Sciatic nerve (tissue), 2 donors: ENCODE data around the gene ITGBL1. TPM values are rescaled to one million over a fixed set of nuclear protein-coding genes. Genes with fewer than 3 reads are reported as not detected.
A peak's percentile ranks its signal among the peaks of the same experiment; 100 is the strongest.

Experiments
- ATAC-seq: fragments of 200-7000 bp; cut with Tn5 transposase; one replicate; pipeline ENCODE4 v1.9.1; 2020; ENCODE audit warnings: mild to moderate bottlenecking, moderate library complexity
- DNase-seq: peaks from one replicate; pipeline ENCODE4 v3.0.0-alpha.2; 2020; ENCODE audit warnings: low spot score
- intact Hi-C: fragments of 100-400 bp; cut with DNase I; formaldehyde crosslinking; loops from one replicate; pipeline ENCODE4 v1.14.2; 2022
- total RNA-seq: library from RNA; stranded (reverse); fragmentation: NEBNext Ultra II Directional; extraction: Animal tissue kit (Norgen Biotek cat#: 25700); gene quantifications from one replicate; pipeline ENCODE4 v1.2.1, GENCODE V29; 2021
- donor health status: DM: no; HTN: no; CAD: no.
- donor health status: DM: no; HTN: no; CAD: no.

ITGBL1 gene
- total RNA-seq, 1 donor from 2014 or later = 74.1 TPM

GRCh38 chr13:101492251-101492910 is 39.9 kb downstream of the ITGBL1 start:
- intact Hi-C loops = no loop called here
- DNase-seq (no peak), ATAC-seq (peak; percentile 67)

- DNase-seq (no peak), ATAC-seq (no peak)
- intact Hi-C loops = no loop called here
Observed at GRCh38 chr13:101493541-101493940, 41.1 kb downstream of the ITGBL1 start.

GRCh38 chr13:101499406-101499805 is 46.9 kb downstream of the ITGBL1 start:
- intact Hi-C loops = no loop called here
- DNase-seq (no peak), ATAC-seq (no peak)

GRCh38 chr13:101502618-101503017 is 50.1 kb downstream of the ITGBL1 start:
- ATAC-seq (no peak), DNase-seq (no peak)
- intact Hi-C loops = no loop called here

- DNase-seq (no peak), ATAC-seq (no peak)
- intact Hi-C loops = no loop called here
Observed at GRCh38 chr13:101511161-101511560, 58.7 kb downstream of the ITGBL1 start.

GRCh38 chr13:101511766-101512165 is 59.3 kb downstream of the ITGBL1 start:
- ATAC-seq = no peak
- intact Hi-C loops = no loop called here
- DNase-seq = no peak

GRCh38 chr13:101512650-101513049 is 60.2 kb downstream of the ITGBL1 start:
- DNase-seq (no peak), ATAC-seq (no peak)
- intact Hi-C loops = no loop called here

- intact Hi-C loops = no loop called here
- DNase-seq (no peak), ATAC-seq (peak; percentile 66)
Observed at GRCh38 chr13:101514100-101514499, 61.6 kb downstream of the ITGBL1 start.

GRCh38 chr13:101514695-101515275 is 62.3 kb downstream of the ITGBL1 start:
- intact Hi-C loops = no loop called here
- peak; percentile 70 for ATAC-seq

GRCh38 chr13:101515504-101515903 is 63.0 kb downstream of the ITGBL1 start:
- intact Hi-C loops = no loop called here
- DNase-seq = no peak
- no peak for ATAC-seq

More at GRCh38 chr13:101514695-101515275, 62.3 kb downstream of the ITGBL1 start:
- no peak for DNase-seq

- ATAC-seq (no peak), DNase-seq (no peak)
- intact Hi-C loops = no loop called here
Observed at GRCh38 chr13:101516262-101516661, 63.8 kb downstream of the ITGBL1 start.

GRCh38 chr13:101520672-101521071 is 68.2 kb downstream of the ITGBL1 start:
- intact Hi-C loops = no loop called here
- DNase-seq (no peak), ATAC-seq (no peak)

GRCh38 chr13:101521371-101521770 is 68.9 kb downstream of the ITGBL1 start:
- DNase-seq (no peak), ATAC-seq (no peak)
- intact Hi-C loops = no loop called here

- intact Hi-C loops = no loop called here
- DNase-seq (no peak), ATAC-seq (peak; percentile 59)
Observed at GRCh38 chr13:101522607-101523006, 70.1 kb downstream of the ITGBL1 start.

GRCh38 chr13:101523154-101524131 is 71.0 kb downstream of the ITGBL1 start:
- no peak for DNase-seq
- peak; percentile 65 for ATAC-seq

GRCh38 chr13:101527130-101527529 is 74.7 kb downstream of the ITGBL1 start:
- ATAC-seq = no peak
- intact Hi-C loops = no loop called here
- no peak for DNase-seq

More at GRCh38 chr13:101523154-101524131, 71.0 kb downstream of the ITGBL1 start:
- intact Hi-C loops = no loop called here

GRCh38 chr13:101529422-101529821 is 76.9 kb downstream of the ITGBL1 start:
- DNase-seq = peak; percentile 64
- intact Hi-C loops = no loop called here
- peak; percentile 97 for ATAC-seq

- DNase-seq (no peak), ATAC-seq (peak; percentile 66)
- intact Hi-C loops = no loop called here
Observed at GRCh38 chr13:101530293-101530692, 77.8 kb downstream of the ITGBL1 start.

GRCh38 chr13:101535192-101535746 is 82.8 kb downstream of the ITGBL1 start:
- ATAC-seq (no peak), DNase-seq (no peak)
- intact Hi-C loops = no loop called here
